ENCODE measurements around the gene DNAJC24.

DNA sequence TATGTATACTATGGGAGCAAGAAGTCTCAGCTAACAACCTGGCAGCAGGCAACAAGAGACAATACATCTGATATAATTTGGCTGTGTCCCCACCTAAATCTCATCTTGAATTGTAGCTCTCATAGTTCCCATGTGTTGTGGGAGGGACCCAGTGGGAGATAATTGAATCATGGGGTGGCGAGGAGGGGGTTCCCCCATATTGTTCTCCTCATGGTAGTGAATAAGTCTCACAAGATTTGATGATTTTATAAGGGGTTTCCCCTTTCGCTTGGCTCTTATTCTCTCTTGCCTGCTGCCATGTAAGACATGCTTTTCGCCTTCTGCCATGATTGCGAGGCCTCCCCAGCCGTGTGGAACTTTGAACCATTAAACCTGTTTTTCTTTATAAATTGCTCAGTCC lies 6.2 kb downstream of the DNAJC24 start:
- TF ChIP-seq, protein P1, sequence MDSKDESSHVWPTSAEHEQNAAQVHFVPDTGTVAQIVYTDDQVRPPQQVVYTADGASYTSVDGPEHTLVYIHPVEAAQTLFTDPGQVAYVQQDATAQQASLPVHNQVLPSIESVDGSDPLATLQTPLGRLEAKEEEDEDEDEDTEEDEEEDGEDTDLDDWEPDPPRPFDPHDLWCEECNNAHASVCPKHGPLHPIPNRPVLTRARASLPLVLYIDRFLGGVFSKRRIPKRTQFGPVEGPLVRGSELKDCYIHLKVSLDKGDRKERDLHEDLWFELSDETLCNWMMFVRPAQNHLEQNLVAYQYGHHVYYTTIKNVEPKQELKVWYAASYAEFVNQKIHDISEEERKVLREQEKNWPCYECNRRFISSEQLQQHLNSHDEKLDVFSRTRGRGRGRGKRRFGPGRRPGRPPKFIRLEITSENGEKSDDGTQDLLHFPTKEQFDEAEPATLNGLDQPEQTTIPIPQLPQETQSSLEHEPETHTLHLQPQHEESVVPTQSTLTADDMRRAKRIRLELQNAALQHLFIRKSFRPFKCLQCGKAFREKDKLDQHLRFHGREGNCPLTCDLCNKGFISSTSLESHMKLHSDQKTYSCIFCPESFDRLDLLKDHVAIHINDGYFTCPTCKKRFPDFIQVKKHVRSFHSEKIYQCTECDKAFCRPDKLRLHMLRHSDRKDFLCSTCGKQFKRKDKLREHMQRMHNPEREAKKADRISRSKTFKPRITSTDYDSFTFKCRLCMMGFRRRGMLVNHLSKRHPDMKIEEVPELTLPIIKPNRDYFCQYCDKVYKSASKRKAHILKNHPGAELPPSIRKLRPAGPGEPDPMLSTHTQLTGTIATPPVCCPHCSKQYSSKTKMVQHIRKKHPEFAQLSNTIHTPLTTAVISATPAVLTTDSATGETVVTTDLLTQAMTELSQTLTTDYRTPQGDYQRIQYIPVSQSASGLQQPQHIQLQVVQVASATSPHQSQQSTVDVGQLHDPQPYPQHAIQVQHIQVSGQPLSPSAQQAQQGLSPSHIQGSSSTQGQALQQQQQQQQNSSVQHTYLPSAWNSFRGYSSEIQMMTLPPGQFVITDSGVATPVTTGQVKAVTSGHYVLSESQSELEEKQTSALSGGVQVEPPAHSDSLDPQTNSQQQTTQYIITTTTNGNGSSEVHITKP (tag by site-specific recombination; IDR thresholded peaks at IDR 0.05) = no peak
- TF ChIP-seq YY1 (tag by site-specific recombination; IDR thresholded peaks at IDR 0.05) = no peak
- TF ChIP-seq, protein P2, sequence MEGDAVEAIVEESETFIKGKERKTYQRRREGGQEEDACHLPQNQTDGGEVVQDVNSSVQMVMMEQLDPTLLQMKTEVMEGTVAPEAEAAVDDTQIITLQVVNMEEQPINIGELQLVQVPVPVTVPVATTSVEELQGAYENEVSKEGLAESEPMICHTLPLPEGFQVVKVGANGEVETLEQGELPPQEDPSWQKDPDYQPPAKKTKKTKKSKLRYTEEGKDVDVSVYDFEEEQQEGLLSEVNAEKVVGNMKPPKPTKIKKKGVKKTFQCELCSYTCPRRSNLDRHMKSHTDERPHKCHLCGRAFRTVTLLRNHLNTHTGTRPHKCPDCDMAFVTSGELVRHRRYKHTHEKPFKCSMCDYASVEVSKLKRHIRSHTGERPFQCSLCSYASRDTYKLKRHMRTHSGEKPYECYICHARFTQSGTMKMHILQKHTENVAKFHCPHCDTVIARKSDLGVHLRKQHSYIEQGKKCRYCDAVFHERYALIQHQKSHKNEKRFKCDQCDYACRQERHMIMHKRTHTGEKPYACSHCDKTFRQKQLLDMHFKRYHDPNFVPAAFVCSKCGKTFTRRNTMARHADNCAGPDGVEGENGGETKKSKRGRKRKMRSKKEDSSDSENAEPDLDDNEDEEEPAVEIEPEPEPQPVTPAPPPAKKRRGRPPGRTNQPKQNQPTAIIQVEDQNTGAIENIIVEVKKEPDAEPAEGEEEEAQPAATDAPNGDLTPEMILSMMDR (tag by site-specific recombination; IDR thresholded peaks at IDR 0.05) = no peak
- TF ChIP-seq, protein P3, sequence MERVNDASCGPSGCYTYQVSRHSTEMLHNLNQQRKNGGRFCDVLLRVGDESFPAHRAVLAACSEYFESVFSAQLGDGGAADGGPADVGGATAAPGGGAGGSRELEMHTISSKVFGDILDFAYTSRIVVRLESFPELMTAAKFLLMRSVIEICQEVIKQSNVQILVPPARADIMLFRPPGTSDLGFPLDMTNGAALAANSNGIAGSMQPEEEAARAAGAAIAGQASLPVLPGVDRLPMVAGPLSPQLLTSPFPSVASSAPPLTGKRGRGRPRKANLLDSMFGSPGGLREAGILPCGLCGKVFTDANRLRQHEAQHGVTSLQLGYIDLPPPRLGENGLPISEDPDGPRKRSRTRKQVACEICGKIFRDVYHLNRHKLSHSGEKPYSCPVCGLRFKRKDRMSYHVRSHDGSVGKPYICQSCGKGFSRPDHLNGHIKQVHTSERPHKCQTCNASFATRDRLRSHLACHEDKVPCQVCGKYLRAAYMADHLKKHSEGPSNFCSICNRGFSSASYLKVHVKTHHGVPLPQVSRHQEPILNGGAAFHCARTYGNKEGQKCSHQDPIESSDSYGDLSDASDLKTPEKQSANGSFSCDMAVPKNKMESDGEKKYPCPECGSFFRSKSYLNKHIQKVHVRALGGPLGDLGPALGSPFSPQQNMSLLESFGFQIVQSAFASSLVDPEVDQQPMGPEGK (tag by site-specific recombination; IDR thresholded peaks at IDR 0.05) = no peak
- no peak for TF ChIP-seq WT1 (tag by site-specific recombination; IDR thresholded peaks at IDR 0.05)
- TF ChIP-seq ZNF654 (tag by site-specific recombination; IDR thresholded peaks at IDR 0.05; ENCODE audit: low read depth) = no peak
- TF ChIP-seq ZBTB21 (tag by site-specific recombination; IDR thresholded peaks at IDR 0.05) = no peak
- no peak for TF ChIP-seq ZNF514 (tag by site-specific recombination; IDR thresholded peaks at IDR 0.05)
